OCI-LY7 (cell line): ENCODE measurements around the gene MT3. TPM values are rescaled to one million over a fixed set of nuclear protein-coding genes. Genes with fewer than 3 reads are reported as not detected.

ENCODE experiments used
- BruUV-seq: library from RNA; stranded (reverse); fragments of 400-500 nt; replicated peaks from 2 replicates; lab custom pipeline; 2021; lab: Mats Ljungman, UMichigan
- CTCF ChIA-PET: fragments of 300-600 bp; sonication (Branson Sonifier 250); formaldehyde crosslinking; loops from one replicate; lab custom pipeline; 2022; ENCODE audit warnings: antibody characterized with exemption; ENCODE audit not compliant: unreplicated experiment; lab: Charles Lee
- POLR2A ChIA-PET: fragments of 300-600 bp; sonication (Branson Sonifier 250); formaldehyde crosslinking; loops from one replicate; lab custom pipeline; 2022; ENCODE audit warnings: antibody characterized with exemption; lab: Charles Lee
- DNase-seq: peaks from one replicate; pipeline ENCODE4 v3.0.0-alpha.2; 2015; ENCODE audit warnings: low spot score
- H2AFZ ChIP-seq: fragments of 200-600 bp; sonication (generic), shearing (Covaris generic); 2 replicates; pipeline ENCODE4 v1.6.1; 2014; ENCODE audit warnings: mild to moderate bottlenecking, antibody characterized with exemption, low read length, moderate library complexity
- H3K27ac ChIP-seq: fragments of 200-600 bp; sonication (generic); 2 replicates; pipeline ENCODE4 v1.5.1; 2014; ENCODE audit warnings: mixed run types, low read depth, mild to moderate bottlenecking, moderate library complexity, low read length, inconsistent platforms; ENCODE audit not compliant: poor library complexity, severe bottlenecking
- H3K36me3 ChIP-seq: fragments of 200-600 bp; sonication (generic); 2 replicates; pipeline ENCODE4 v1.6.1; 2014; ENCODE audit warnings: mild to moderate bottlenecking, antibody characterized with exemption, low read length, moderate library complexity, mixed read lengths; ENCODE audit not compliant: insufficient read depth
- H3K4me1 ChIP-seq: fragments of 200-600 bp; sonication (generic); 2 replicates; pipeline ENCODE4 v1.5.1; 2014; ENCODE audit warnings: mild to moderate bottlenecking, low read length; ENCODE audit not compliant: insufficient read depth, poor library complexity, severe bottlenecking
- H3K4me2 ChIP-seq: fragments of 200-600 bp; sonication (generic); 2 replicates; pipeline ENCODE4 v1.6.1; 2014; ENCODE audit warnings: mild to moderate bottlenecking, low read length
- H3K4me3 ChIP-seq: fragments of 200-600 bp; sonication (generic); 2 replicates; pipeline ENCODE4 v1.5.1; 2014; ENCODE audit warnings: mild to moderate bottlenecking, low read depth, low read length; ENCODE audit not compliant: poor library complexity, severe bottlenecking
- H3K79me2 ChIP-seq: fragments of 200-600 bp; sonication (generic); 2 replicates; pipeline ENCODE4 v1.6.1; 2016; ENCODE audit warnings: low read depth, mild to moderate bottlenecking, low read length, moderate library complexity, mixed read lengths; ENCODE audit not compliant: insufficient read depth
- H3K9me2 ChIP-seq: fragments of 200-600 bp; sonication (generic); 2 replicates; pipeline ENCODE4 v1.6.1; 2016; ENCODE audit warnings: mild to moderate bottlenecking, low read length, mixed read lengths; ENCODE audit not compliant: insufficient read depth
- H3K9me3 ChIP-seq: fragments of 200-600 bp; sonication (generic); 2 replicates; pipeline ENCODE4 v1.6.1; 2014; ENCODE audit warnings: mild to moderate bottlenecking, mixed run types, low read length, mixed read lengths
- H4K20me1 ChIP-seq: fragments of 200-600 bp; sonication (generic); 2 replicates; pipeline ENCODE4 v1.6.1; 2014; ENCODE audit warnings: mild to moderate bottlenecking, antibody characterized with exemption, low read length, moderate library complexity, mixed read lengths; ENCODE audit not compliant: insufficient read depth
- EZH2phosphoT487 ChIP-seq: fragments of 200-600 bp; sonication (generic); IDR thresholded peaks from 2 replicates; pipeline ENCODE4 v1.6.1; 2018; ENCODE audit warnings: low read depth, borderline replicate concordance, mild to moderate bottlenecking, mixed run types, antibody characterized with exemption, low read length, moderate library complexity, mixed read lengths
- intact Hi-C: fragments of 100-400 bp; cut with micrococcal nuclease; formaldehyde crosslinking; loops from one replicate; pipeline ENCODE4 v1.10.0; 2022; ENCODE audit not compliant: unreplicated experiment
- total RNA-seq, 2 experiments: library from RNA; depleted of rRNA in 1 of 2; stranded (reverse); fragments of >200 nt in 1 of 2; shearing (Covaris generic) in 1 of 2; gene quantifications; 2 replicates each; pipeline ENCODE4 v1.2.3, GENCODE V29; 2014 to 2022
- TF ChIP-seq, protein P1 (sequence below): fragments of 200-600 bp; sonication (generic); conservative IDR thresholded peaks from 2 replicates; pipeline ENCODE4 v1.5.1; 2014; ENCODE audit warnings: mild to moderate bottlenecking, antibody characterized with exemption, low read length, moderate library complexity, mixed read lengths

The MT3 gene
- total RNA-seq, 2 experiments from 2014 or later = not detected

DNA sequence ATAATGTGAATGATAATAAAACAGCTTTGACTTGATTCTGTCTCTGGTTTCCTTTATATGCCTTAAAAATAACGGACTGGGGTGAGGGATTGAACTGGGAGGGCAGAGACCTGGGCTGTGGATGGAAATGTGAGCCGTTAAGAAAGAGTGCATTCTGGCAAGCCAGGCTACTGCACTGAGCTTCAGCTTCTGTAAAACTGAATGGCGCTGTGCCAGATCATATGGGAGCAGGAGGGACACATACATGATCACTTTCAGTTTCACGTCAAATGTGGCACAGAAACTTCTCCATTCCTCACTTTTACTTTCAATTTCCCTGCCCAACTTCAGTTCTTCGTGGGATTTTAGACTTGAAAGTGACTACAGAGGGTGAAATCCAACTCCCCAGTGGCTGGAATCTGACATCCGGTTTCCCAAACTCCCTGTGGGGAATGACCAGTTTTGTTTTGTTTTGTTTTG is 20.2 kb downstream of the MT3 start:
- peaks cover 52% of the 10 kb centered on the region for H3K4me1 ChIP-seq

DNA sequence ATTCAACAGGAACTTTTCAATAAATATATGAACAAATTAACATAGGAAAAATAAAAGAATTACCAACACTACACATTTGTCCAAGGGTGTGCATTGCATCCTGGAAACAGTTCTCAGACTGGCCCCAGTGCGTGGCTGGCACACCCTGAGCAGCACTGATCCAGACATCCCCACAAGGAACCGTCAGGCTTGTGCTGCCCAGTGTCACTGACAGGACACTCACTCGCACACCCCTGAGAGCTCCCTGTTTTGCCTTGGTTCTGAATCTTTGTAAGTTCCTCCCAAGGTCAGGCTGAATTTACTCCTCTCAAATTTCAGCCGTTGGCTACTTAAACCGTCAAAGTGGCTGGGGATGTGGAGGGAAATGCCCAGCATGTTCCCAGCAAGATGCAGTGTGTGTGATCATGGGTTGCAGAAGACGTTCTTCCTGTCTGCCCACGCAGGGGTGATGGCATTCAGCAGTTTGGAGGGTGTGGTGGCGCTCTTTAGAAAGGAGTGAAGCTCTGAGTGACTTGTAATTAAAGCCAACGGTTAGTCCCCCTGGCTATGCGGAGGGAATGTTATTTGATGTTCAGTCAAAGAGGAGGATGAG is 20.8 kb downstream of the MT3 start:
- Histone ChIP-seq H3K9me2 (no peaks in the 10 kb centered on the region), H2AFZ (peak overlapping the region; percentile 81; the same call in 1 of the 2 replicates), H3K4me2 (peak overlapping the region; percentile 78), H3K27ac (peak overlapping the region; percentile 5), H4K20me1 (no peaks in the 10 kb centered on the region), H3K9me3 (no peaks in the 10 kb centered on the region), H3K79me2 (no peaks in the 10 kb centered on the region), H3K4me1 (peaks cover 52% of the 10 kb centered on the region), H3K36me3 (no peaks in the 10 kb centered on the region), H3K4me3 (peak overlapping the region; percentile 66)
- no TSS peak for BruUV-seq
- ChIA-PET POLR2A (interaction anchor here (1.0 kb wide), 2 partner anchors 14 to 161 kb away, joined by 3 to 11 read pairs; no protein-coding TSS in a partner anchor), CTCF (interaction anchor here (0.9 kb wide), 1 partner anchor 92 kb away, joined by 3 read pairs; no protein-coding TSS in a partner anchor)
- TF ChIP-seq EZH2phosphoT487 = no peak
- TF ChIP-seq, protein P1, sequence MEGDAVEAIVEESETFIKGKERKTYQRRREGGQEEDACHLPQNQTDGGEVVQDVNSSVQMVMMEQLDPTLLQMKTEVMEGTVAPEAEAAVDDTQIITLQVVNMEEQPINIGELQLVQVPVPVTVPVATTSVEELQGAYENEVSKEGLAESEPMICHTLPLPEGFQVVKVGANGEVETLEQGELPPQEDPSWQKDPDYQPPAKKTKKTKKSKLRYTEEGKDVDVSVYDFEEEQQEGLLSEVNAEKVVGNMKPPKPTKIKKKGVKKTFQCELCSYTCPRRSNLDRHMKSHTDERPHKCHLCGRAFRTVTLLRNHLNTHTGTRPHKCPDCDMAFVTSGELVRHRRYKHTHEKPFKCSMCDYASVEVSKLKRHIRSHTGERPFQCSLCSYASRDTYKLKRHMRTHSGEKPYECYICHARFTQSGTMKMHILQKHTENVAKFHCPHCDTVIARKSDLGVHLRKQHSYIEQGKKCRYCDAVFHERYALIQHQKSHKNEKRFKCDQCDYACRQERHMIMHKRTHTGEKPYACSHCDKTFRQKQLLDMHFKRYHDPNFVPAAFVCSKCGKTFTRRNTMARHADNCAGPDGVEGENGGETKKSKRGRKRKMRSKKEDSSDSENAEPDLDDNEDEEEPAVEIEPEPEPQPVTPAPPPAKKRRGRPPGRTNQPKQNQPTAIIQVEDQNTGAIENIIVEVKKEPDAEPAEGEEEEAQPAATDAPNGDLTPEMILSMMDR = peak; percentile 40; the same call in 1 of the 2 replicates
- peak; percentile 32 for DNase-seq
- intact Hi-C loops = no loop called here

More for the DNA sequence above, 20.2 kb downstream of the MT3 start:
- Histone ChIP-seq H3K4me2 (peak overlapping the region; percentile 78), H3K4me3 (peak overlapping the region; percentile 66), H2AFZ (peak overlapping the region; percentile 81; the same call in 1 of the 2 replicates), H3K9me3 (no peaks in the 10 kb centered on the region), H3K79me2 (no peaks in the 10 kb centered on the region), H3K36me3 (no peaks in the 10 kb centered on the region), H3K27ac (peak overlapping the region; percentile 5), H4K20me1 (no peaks in the 10 kb centered on the region), H3K9me2 (no peaks in the 10 kb centered on the region)
- ChIA-PET POLR2A (no interaction called here), CTCF (no interaction called here)
- intact Hi-C loops = no loop called here
- no peak for TF ChIP-seq EZH2phosphoT487
- TF ChIP-seq, protein P1 = no peak
- peak; percentile 80 for DNase-seq
- BruUV-seq = no TSS peak
